Tibial artery (tissue), 4 donors: Measurements from ENCODE around the gene MKLN1.
A peak's percentile ranks its signal among the peaks of the same experiment; 100 is the strongest.

Source experiments
- DNase-seq, 2 donors: peaks; one replicate each; pipeline ENCODE4 v3.0.0-alpha.2; 2019
- H3K27ac ChIP-seq, 2 donors: fragments of 200-600 bp; sonication (generic) in 1 of 2; 1 replicate in 1 of 2; 2 replicates in 1 of 2; pipeline ENCODE4 v1.5.1; 2018 to 2019; ENCODE audit warnings: mild to moderate bottlenecking in 1 of 2
- H3K27me3 ChIP-seq, 2 donors: fragments of 200-600 bp; sonication (generic) in 1 of 2; one replicate each; pipeline versions ENCODE4 v1.5.1 to v1.6.0; 2016 to 2019
- H3K36me3 ChIP-seq, 3 donors: fragments of 200-600 bp; sonication (generic) in 2 of 3; one replicate each; pipeline ENCODE4 v1.5.1; 2016 to 2019; ENCODE audit warnings: mild to moderate bottlenecking in 2 of 3
- H3K4me1 ChIP-seq, 4 donors: fragments of 200-600 bp; sonication (generic) in 2 of 4; 1 replicate in 3 of 4; 2 replicates in 1 of 4; pipeline ENCODE4 v1.5.1; 2016 to 2019
- H3K4me3 ChIP-seq, 2 donors: fragments of 200-600 bp; sonication (generic) in 1 of 2; 1 replicate in 1 of 2; 2 replicates in 1 of 2; pipeline ENCODE4 v1.5.1; 2018 to 2019; ENCODE audit warnings: mild to moderate bottlenecking in 2 of 2
- H3K9me3 ChIP-seq, 3 donors: fragments of 200-600 bp; sonication (generic) in 1 of 3; one replicate each; pipeline ENCODE4 v1.5.1; 2016 to 2019
- intact Hi-C: fragments of 100-400 bp; cut with DNase I; formaldehyde crosslinking; loops from one replicate; pipeline ENCODE4 v1.15.0; 2023; ENCODE audit warnings: low total_unique reads
- TF ChIP-seq, protein P1 (sequence below), 2 experiments: fragments of 200-600 bp in 1 of 2; fragments of 450-650 bp in 1 of 2; IDR thresholded peaks; one replicate each; pipeline ENCODE4 v1.5.1; 2017 to 2019; ENCODE audit warnings: antibody characterized with exemption in 2 of 2, mild to moderate bottlenecking in 1 of 2, moderate library complexity in 1 of 2

The MKLN1 gene

DNA sequence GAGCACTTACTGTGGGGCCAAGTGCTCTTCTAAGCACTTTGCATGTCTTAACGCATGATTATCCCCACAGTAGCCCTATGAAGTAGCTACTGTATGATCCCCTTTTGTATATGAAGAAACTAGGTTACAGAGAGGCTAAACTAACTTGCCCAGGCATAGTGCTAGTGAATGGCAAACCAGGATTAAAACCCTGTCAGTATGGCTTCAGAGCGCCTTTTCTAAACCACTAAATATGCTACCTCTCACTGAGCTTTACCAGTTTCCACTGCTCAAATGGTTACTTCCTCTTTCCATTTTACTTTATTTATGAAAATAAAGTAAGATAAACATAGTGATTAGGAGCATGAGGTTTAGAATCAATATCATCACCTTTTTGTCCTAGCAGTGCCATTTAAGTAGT lies 155.1 kb downstream of the MKLN1 start:
- no peak overlapping the region for H3K27ac ChIP-seq

DNA sequence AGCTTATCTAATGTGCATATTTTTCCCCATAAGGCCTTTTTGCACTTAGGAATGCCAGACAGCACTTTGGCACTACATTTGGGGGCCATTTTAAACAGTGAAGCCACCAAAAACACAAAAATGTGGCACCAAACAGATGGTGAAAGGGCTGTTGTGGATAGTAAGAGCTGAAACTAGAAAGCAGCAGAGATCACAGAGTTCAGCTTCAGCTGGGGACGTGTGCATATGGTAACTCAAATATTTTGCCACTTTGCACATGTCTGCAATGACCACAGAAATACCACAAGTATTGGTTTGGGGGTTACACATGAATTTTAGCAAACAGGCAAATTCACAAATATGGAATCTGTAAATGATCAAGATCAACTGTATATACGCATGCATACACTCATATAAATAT lies 155.9 kb downstream of the MKLN1 start:
- Histone ChIP-seq H3K9me3 (no peaks in the 10 kb centered on the region), H3K27ac (no peak overlapping the region), H3K36me3 (peaks cover 0 to 30% (median 19%) of the 10 kb centered on the region in 3 donors), H3K4me1 (peaks cover 0 to 22% (median 8%) of the 10 kb centered on the region in 4 donors), H3K4me3 (no peak overlapping the region), H3K27me3 (no peaks in the 10 kb centered on the region)
- no peak for DNase-seq
- TF ChIP-seq, protein P1, sequence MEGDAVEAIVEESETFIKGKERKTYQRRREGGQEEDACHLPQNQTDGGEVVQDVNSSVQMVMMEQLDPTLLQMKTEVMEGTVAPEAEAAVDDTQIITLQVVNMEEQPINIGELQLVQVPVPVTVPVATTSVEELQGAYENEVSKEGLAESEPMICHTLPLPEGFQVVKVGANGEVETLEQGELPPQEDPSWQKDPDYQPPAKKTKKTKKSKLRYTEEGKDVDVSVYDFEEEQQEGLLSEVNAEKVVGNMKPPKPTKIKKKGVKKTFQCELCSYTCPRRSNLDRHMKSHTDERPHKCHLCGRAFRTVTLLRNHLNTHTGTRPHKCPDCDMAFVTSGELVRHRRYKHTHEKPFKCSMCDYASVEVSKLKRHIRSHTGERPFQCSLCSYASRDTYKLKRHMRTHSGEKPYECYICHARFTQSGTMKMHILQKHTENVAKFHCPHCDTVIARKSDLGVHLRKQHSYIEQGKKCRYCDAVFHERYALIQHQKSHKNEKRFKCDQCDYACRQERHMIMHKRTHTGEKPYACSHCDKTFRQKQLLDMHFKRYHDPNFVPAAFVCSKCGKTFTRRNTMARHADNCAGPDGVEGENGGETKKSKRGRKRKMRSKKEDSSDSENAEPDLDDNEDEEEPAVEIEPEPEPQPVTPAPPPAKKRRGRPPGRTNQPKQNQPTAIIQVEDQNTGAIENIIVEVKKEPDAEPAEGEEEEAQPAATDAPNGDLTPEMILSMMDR (IDR thresholded peaks at IDR 0.05), result no peak
- intact Hi-C loops, result no loop called here

More for the DNA sequence above, 155.1 kb downstream of the MKLN1 start:
- no peak for DNase-seq
- H3K4me1 ChIP-seq, result peaks cover 0 to 22% (median 8%) of the 10 kb centered on the region in 4 donors
- intact Hi-C loops, result no loop called here
- TF ChIP-seq, protein P1 (IDR thresholded peaks at IDR 0.05), result no peak
- H3K36me3 ChIP-seq, result peaks cover 0 to 25% (median 15%) of the 10 kb centered on the region in 3 donors
- no peaks in the 10 kb centered on the region for H3K9me3 ChIP-seq
- H3K27me3 ChIP-seq, result no peaks in the 10 kb centered on the region
- H3K4me3 ChIP-seq, result no peak overlapping the region

DNA sequence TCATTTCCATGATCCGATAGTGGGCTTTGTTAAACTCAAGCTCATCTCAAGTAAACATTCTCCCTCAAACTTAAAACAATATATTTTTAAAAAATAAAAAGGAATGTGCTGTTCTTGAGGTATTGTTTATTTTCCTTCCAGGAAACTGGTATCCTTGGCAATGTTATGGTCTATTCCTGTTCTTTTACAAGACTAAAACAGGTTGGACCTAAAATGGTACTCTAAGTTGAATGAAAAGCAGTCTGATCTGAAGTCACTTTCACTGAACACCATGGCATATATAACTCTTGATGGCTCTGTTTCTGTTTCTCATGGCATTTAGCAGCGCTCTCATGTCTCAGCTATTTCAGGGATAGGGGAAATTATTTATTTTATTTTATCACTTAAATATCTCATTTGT lies 158.7 kb downstream of the MKLN1 start:
- TF ChIP-seq, protein P1 (IDR thresholded peaks at IDR 0.05), result no peak
- Histone ChIP-seq H3K36me3 (peaks cover 0 to 22% (median 16%) of the 10 kb centered on the region in 3 donors), H3K4me3 (no peak overlapping the region), H3K27ac (no peak overlapping the region), H3K4me1 (peaks cover 0 to 9% (median 0%) of the 10 kb centered on the region in 4 donors), H3K9me3 (no peaks in the 10 kb centered on the region), H3K27me3 (no peaks in the 10 kb centered on the region)
- DNase-seq, result no peak
- intact Hi-C loops, result no loop called here

DNA sequence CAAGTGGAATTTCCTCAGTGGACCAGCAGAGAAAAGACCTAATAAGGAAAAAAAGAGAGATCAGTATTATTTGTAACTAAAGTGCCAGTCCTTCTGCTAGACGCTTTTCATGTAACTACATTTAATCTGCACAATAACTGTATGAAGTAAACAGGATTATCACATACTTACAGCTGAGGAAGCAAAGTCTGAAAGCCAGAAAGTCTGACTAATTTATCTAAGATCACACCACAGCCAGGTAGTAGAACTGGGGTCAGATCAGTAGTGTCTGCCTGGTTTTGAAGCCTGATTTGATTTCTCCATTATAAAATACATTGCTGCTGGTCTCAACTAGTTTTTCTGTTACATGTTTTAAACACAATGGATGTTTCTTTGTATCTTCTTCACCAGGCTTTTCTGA lies 159.5 kb downstream of the MKLN1 start:
- H3K27me3 ChIP-seq, result no peaks in the 10 kb centered on the region
- H3K9me3 ChIP-seq, result no peaks in the 10 kb centered on the region

DNA sequence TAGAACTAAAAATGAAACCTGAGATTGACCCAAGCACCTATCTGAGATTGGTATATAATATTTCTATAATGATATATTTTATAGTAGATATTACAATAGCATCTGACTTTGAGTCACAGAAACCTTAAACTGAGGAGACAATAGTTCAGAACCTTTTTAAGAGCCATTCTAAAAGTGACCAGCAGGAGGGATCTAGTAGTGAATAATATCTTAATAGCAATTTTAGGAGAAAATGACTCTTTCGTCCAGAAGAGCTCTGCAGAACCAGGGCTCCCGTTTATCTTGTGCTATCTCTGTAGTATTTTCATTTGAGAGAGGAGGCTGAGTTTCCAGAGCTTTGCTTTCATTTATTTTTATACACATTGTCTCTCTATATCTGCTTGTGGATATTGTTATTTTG lies 160.7 kb downstream of the MKLN1 start:
- Histone ChIP-seq H3K9me3 (no peaks in the 10 kb centered on the region), H3K36me3 (peaks cover 0 to 22% (median 16%) of the 10 kb centered on the region in 3 donors), H3K4me1 (peaks cover 0 to 9% (median 0%) of the 10 kb centered on the region in 4 donors), H3K4me3 (no peak overlapping the region), H3K27ac (no peak overlapping the region), H3K27me3 (no peaks in the 10 kb centered on the region)
- TF ChIP-seq, protein P1 (IDR thresholded peaks at IDR 0.05), result peak in 1 of 2 experiments; percentile 15
- no peak for DNase-seq
- intact Hi-C loops, result no loop called here

More for the DNA sequence above, 159.5 kb downstream of the MKLN1 start:
- H3K4me3 ChIP-seq, result no peak overlapping the region
- TF ChIP-seq, protein P1 (IDR thresholded peaks at IDR 0.05), result no peak
- H3K36me3 ChIP-seq, result peaks cover 0 to 22% (median 16%) of the 10 kb centered on the region in 3 donors
- H3K4me1 ChIP-seq, result peaks cover 0 to 9% (median 0%) of the 10 kb centered on the region in 4 donors
- H3K27ac ChIP-seq, result no peak overlapping the region
- DNase-seq, result no peak
- intact Hi-C loops, result no loop called here

DNA sequence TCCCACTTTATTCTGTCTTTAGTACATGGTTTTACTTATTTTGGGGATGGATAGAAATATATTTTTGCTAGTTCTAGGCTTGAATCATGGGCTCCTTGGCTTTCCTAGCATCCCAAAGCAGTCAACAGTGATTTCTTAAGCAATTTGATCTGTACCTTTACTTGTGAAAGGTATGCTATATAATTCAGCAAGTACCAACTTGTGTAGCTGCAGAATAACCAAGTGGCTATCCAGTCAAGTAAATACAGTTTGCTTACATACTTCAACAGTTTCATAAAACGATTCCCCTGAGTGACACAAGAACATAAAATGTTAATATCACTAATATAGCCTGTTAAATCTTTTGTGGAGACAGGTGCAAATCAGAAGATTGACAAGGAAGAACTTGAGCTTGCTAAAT lies 161.5 kb downstream of the MKLN1 start:
- TF ChIP-seq, protein P1 (IDR thresholded peaks at IDR 0.05), result no peak
- H3K9me3 ChIP-seq, result no peaks in the 10 kb centered on the region
- no peak overlapping the region for H3K27ac ChIP-seq
- H3K4me3 ChIP-seq, result no peak overlapping the region
- DNase-seq, result no peak
- H3K27me3 ChIP-seq, result no peaks in the 10 kb centered on the region
- intact Hi-C loops, result no loop called here
- H3K4me1 ChIP-seq, result peaks cover 0 to 9% (median 0%) of the 10 kb centered on the region in 4 donors
- peaks cover 0 to 16% (median 16%) of the 10 kb centered on the region in 3 donors for H3K36me3 ChIP-seq
